IMR-90 (cell line): ENCODE data around the gene VSX2.

ENCODE experiments used
- CEBPB ChIP-seq: IDR thresholded peaks from 2 replicates; pipeline ENCODE4 v1.6.1; 2012; ENCODE audit warnings: low read depth, low read length, improper control_type of control experiment
- MAFK ChIP-seq: IDR thresholded peaks from 2 replicates; pipeline ENCODE4 v1.6.1; 2012; ENCODE audit warnings: low read depth, low read length, improper control_type of control experiment
- MXI1 ChIP-seq: IDR thresholded peaks from 2 replicates; pipeline ENCODE4 v1.6.1; 2012; ENCODE audit warnings: low read depth, mild to moderate bottlenecking, low read length, moderate library complexity, borderline replicate concordance
- POLR2A ChIP-seq: IDR thresholded peaks from 2 replicates; pipeline ENCODE4 v1.6.1; 2012; ENCODE audit warnings: mild to moderate bottlenecking, low read depth, low read length
- RAD21 ChIP-seq: IDR thresholded peaks from 2 replicates; pipeline ENCODE4 v1.6.1; 2012; ENCODE audit warnings: low read length, improper control_type of control experiment
- RFX5 ChIP-seq: IDR thresholded peaks from 2 replicates; pipeline ENCODE4 v1.8.0; 2012; ENCODE audit warnings: low read depth, mild to moderate bottlenecking, low read length, moderate library complexity
- SMC3 ChIP-seq: fragments of 150-350 bp; IDR thresholded peaks from 2 replicates; pipeline ENCODE4 v1.6.1; 2016; ENCODE audit warnings: low read depth, mild to moderate bottlenecking, antibody characterized with exemption, low read length, moderate library complexity
- TF ChIP-seq, protein P1 (sequence below): conservative IDR thresholded peaks from 2 replicates; pipeline ENCODE4 v1.5.1; 2012; ENCODE audit warnings: mild to moderate bottlenecking, low read depth, low read length, improper control_type of control experiment

DNA sequence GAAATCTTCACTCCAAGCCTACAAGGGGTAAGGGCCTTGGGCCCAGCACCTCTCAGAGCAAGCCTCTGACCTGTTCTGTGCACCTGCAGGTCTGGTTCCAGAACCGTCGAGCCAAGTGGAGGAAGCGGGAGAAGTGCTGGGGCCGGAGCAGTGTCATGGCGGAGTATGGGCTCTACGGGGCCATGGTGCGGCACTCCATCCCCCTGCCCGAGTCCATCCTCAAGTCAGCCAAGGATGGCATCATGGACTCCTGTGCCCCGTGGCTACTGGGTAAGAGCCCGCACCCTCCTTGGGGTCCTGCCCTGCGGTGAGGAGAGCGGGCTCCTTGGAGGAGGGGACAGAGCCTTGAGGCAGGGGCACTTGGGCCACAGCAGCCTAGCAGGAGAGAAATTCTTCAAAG is 20.3 kb downstream of the VSX2 start:
- TF ChIP-seq, protein P1, sequence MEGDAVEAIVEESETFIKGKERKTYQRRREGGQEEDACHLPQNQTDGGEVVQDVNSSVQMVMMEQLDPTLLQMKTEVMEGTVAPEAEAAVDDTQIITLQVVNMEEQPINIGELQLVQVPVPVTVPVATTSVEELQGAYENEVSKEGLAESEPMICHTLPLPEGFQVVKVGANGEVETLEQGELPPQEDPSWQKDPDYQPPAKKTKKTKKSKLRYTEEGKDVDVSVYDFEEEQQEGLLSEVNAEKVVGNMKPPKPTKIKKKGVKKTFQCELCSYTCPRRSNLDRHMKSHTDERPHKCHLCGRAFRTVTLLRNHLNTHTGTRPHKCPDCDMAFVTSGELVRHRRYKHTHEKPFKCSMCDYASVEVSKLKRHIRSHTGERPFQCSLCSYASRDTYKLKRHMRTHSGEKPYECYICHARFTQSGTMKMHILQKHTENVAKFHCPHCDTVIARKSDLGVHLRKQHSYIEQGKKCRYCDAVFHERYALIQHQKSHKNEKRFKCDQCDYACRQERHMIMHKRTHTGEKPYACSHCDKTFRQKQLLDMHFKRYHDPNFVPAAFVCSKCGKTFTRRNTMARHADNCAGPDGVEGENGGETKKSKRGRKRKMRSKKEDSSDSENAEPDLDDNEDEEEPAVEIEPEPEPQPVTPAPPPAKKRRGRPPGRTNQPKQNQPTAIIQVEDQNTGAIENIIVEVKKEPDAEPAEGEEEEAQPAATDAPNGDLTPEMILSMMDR, result no peak
- TF ChIP-seq SMC3, result no peak
- TF ChIP-seq CEBPB, result no peak
- TF ChIP-seq RAD21, result no peak
- TF ChIP-seq MXI1, result no peak
- no peak for TF ChIP-seq POLR2A
- no peak for TF ChIP-seq MAFK
- TF ChIP-seq RFX5, result no peak
